SKM-1 (cell line): Measurements from ENCODE around the gene UQCRQ.
A peak's percentile ranks its signal among the peaks of the same experiment; 100 is the strongest.

ENCODE experiments used
- DNase-seq: peaks from one replicate; lab custom pipeline; 2025; ENCODE audit not compliant: unreplicated experiment; lab: John Stamatoyannopoulos, UW

UQCRQ gene

GRCh38 chr5:132870801-132871200, 4.4 kb downstream of the UQCRQ start:
- no peak for DNase-seq

GRCh38 chr5:132871459-132872284, 5.2 kb downstream of the UQCRQ start:
- no peak for DNase-seq

GRCh38 chr5:132872788-132873118, 6.3 kb downstream of the UQCRQ start:
- no peak for DNase-seq

- DNase-seq = no peak
Observed at GRCh38 chr5:132873119-132873929, 6.9 kb downstream of the UQCRQ start, which contains the start of gene LEAP2. Gene LEAP2, plus strand, starts transcription at chr5:132873668. Its CDS starts 27 bp downstream, at chr5:132873695.

GRCh38 chr5:132873930-132874271, 7.5 kb downstream of the UQCRQ start:
- DNase-seq = no peak

GRCh38 chr5:132876020-132876759, 9.7 kb downstream of the UQCRQ start:
- DNase-seq = no peak

GRCh38 chr5:132877466-132877865, 11.0 kb downstream of the UQCRQ start:
- DNase-seq = no peak

GRCh38 chr5:132877938-132878337, 11.5 kb downstream of the UQCRQ start:
- DNase-seq = no peak

GRCh38 chr5:132883261-132883834, 16.9 kb downstream of the UQCRQ start:
- peak; percentile 80 for DNase-seq

- DNase-seq = no peak
Observed at GRCh38 chr5:132884548-132884947, 18.1 kb downstream of the UQCRQ start.

- DNase-seq = no peak
Observed at GRCh38 chr5:132886064-132886823, 19.8 kb downstream of the UQCRQ start.

GRCh38 chr5:132887283-132887682, 20.8 kb downstream of the UQCRQ start:
- DNase-seq = no peak

- no peak for DNase-seq
Observed at GRCh38 chr5:132889501-132889900, 23.1 kb downstream of the UQCRQ start.

- no peak for DNase-seq
Observed at GRCh38 chr5:132890817-132891216, 24.4 kb downstream of the UQCRQ start.

- no peak for DNase-seq
Observed at GRCh38 chr5:132895719-132896305, 29.4 kb downstream of the UQCRQ start.

- no peak for DNase-seq
Observed at GRCh38 chr5:132896685-132897084, 30.2 kb downstream of the UQCRQ start.

GRCh38 chr5:132898094-132898493, 31.7 kb downstream of the UQCRQ start:
- DNase-seq = no peak

- DNase-seq = no peak
Observed at GRCh38 chr5:132901036-132901435, 34.6 kb downstream of the UQCRQ start.

- DNase-seq = no peak
Observed at GRCh38 chr5:132901730-132902129, 35.3 kb downstream of the UQCRQ start.

GRCh38 chr5:132905938-132906337, 39.5 kb downstream of the UQCRQ start:
- DNase-seq = no peak
